ENCODE data around the gene TOX4.
"Not testable (repeated sequence)": the region's sequence is repeated elsewhere in the genome, so short reads cannot be mapped to it uniquely, and the experiment has no call there.

The TOX4 gene

GRCh38 chr14:21476925-21477681 lies at the start of gene TOX4, which contains the start of gene RAB2B:
TOX4 (plus strand) TSS chr14:21477195; CDS start chr14:21477279, 84 bp downstream.
RAB2B (minus strand) TSS chr14:21476959; CDS start chr14:21476872, 87 bp downstream.
- peak within 1 kb of the TSS; percentile 96 for H3K27ac ChIP-seq (ENCODE audit: low read length)
- peak within 1 kb of the TSS; percentile 95 to 99 for H3K4me3 ChIP-seq (ENCODE audit: low read depth in 1 of 2, low read length in 2 of 2)
- H3K4me1 ChIP-seq (ENCODE audit: control insufficient read depth in 1 of 2, insufficient read depth in 2 of 2, low read length in 2 of 2), result peaks cover 4 to 30% of the 10 kb centered on the region in 2 donors
- H3K36me3 ChIP-seq (ENCODE audit: control insufficient read depth in 1 of 2, insufficient read depth in 2 of 2, low read length in 2 of 2), result peaks cover 3 to 24% of the 10 kb centered on the region in 2 donors
- H3K9me3 ChIP-seq (ENCODE audit: control insufficient read depth in 1 of 2, low read length in 2 of 2), result no peaks in the 10 kb centered on the region
- no peaks in the 10 kb centered on the region for H3K27me3 ChIP-seq (ENCODE audit: low read depth, low read length)

- no peaks in the 10 kb centered on the region for H3K27me3 ChIP-seq (ENCODE audit: low read depth, low read length)
- no peaks in the 10 kb centered on the region for H3K4me1 ChIP-seq (ENCODE audit: control insufficient read depth in 1 of 2, insufficient read depth in 2 of 2, low read length in 2 of 2)
- no peaks in the 10 kb centered on the region for H3K9me3 ChIP-seq (ENCODE audit: control insufficient read depth in 1 of 2, low read length in 2 of 2)
- H3K36me3 ChIP-seq (ENCODE audit: control insufficient read depth in 1 of 2, insufficient read depth in 2 of 2, low read length in 2 of 2), result peaks cover 65 to 75% of the 10 kb centered on the region in 2 donors
- no peak overlapping the region for H3K4me3 ChIP-seq (ENCODE audit: low read depth in 1 of 2, low read length in 2 of 2)
- H3K27ac ChIP-seq (ENCODE audit: low read length), result no peak overlapping the region
Measured at GRCh38 chr14:21428930-21429329, 48.1 kb upstream of the TOX4 start.

GRCh38 chr14:21431126-21431525 lies 45.9 kb upstream of the TOX4 start:
- Histone ChIP-seq H3K27ac (ENCODE audit: low read length) (no peak overlapping the region), H3K4me3 (ENCODE audit: low read depth in 1 of 2, low read length in 2 of 2) (no peak overlapping the region), H3K27me3 (ENCODE audit: low read depth, low read length) (no peaks in the 10 kb centered on the region), H3K36me3 (ENCODE audit: control insufficient read depth in 1 of 2, insufficient read depth in 2 of 2, low read length in 2 of 2) (peaks cover 50 to 55% of the 10 kb centered on the region in 2 donors), H3K9me3 (ENCODE audit: control insufficient read depth in 1 of 2, low read length in 2 of 2) (no peaks in the 10 kb centered on the region), H3K4me1 (ENCODE audit: control insufficient read depth in 1 of 2, insufficient read depth in 2 of 2, low read length in 2 of 2) (peaks cover 4 to 13% of the 10 kb centered on the region in 2 donors)

GRCh38 chr14:21436567-21437062 lies 40.4 kb upstream of the TOX4 start:
- Histone ChIP-seq H3K4me3 (ENCODE audit: low read depth in 1 of 2, low read length in 2 of 2) (peak overlapping the region; percentile 58 to 87), H3K27me3 (ENCODE audit: low read depth, low read length) (no peaks in the 10 kb centered on the region), H3K9me3 (ENCODE audit: control insufficient read depth in 1 of 2, low read length in 2 of 2) (no peaks in the 10 kb centered on the region), H3K4me1 (ENCODE audit: control insufficient read depth in 1 of 2, insufficient read depth in 2 of 2, low read length in 2 of 2) (peaks cover 7 to 17% of the 10 kb centered on the region in 2 donors), H3K27ac (ENCODE audit: low read length) (peak overlapping the region; percentile 95), H3K36me3 (ENCODE audit: control insufficient read depth in 1 of 2, insufficient read depth in 2 of 2, low read length in 2 of 2) (peaks cover 0 to 2% of the 10 kb centered on the region in 2 donors)

- Histone ChIP-seq H3K27ac (ENCODE audit: low read length) (peak overlapping the region; percentile 95), H3K4me3 (ENCODE audit: low read depth in 1 of 2, low read length in 2 of 2) (peak overlapping the region; percentile 58 to 87), H3K9me3 (ENCODE audit: control insufficient read depth in 1 of 2, low read length in 2 of 2) (no peaks in the 10 kb centered on the region), H3K4me1 (ENCODE audit: control insufficient read depth in 1 of 2, insufficient read depth in 2 of 2, low read length in 2 of 2) (peaks cover 7 to 17% of the 10 kb centered on the region in 2 donors), H3K27me3 (ENCODE audit: low read depth, low read length) (no peaks in the 10 kb centered on the region), H3K36me3 (ENCODE audit: control insufficient read depth in 1 of 2, insufficient read depth in 2 of 2, low read length in 2 of 2) (no peaks in the 10 kb centered on the region)
Measured at GRCh38 chr14:21437063-21437901, 39.7 kb upstream of the TOX4 start.

GRCh38 chr14:21440859-21441258 lies 36.1 kb upstream of the TOX4 start:
- Histone ChIP-seq H3K36me3 (ENCODE audit: control insufficient read depth in 1 of 2, insufficient read depth in 2 of 2, low read length in 2 of 2) (no peaks in the 10 kb centered on the region), H3K4me3 (ENCODE audit: low read depth in 1 of 2, low read length in 2 of 2) (no peak overlapping the region), H3K27me3 (ENCODE audit: low read depth, low read length) (no peaks in the 10 kb centered on the region), H3K9me3 (ENCODE audit: control insufficient read depth in 1 of 2, low read length in 2 of 2) (no peaks in the 10 kb centered on the region), H3K27ac (ENCODE audit: low read length) (no peak overlapping the region), H3K4me1 (ENCODE audit: control insufficient read depth in 1 of 2, insufficient read depth in 2 of 2, low read length in 2 of 2) (peaks cover 6 to 7% of the 10 kb centered on the region in 2 donors)

GRCh38 chr14:21442657-21443056 lies 34.3 kb upstream of the TOX4 start:
- H3K4me1 ChIP-seq (ENCODE audit: control insufficient read depth in 1 of 2, insufficient read depth in 2 of 2, low read length in 2 of 2); H3K4me3 ChIP-seq (ENCODE audit: low read depth in 1 of 2, low read length in 2 of 2); H3K36me3 ChIP-seq (ENCODE audit: control insufficient read depth in 1 of 2, insufficient read depth in 2 of 2, low read length in 2 of 2); H3K9me3 ChIP-seq (ENCODE audit: control insufficient read depth in 1 of 2, low read length in 2 of 2); H3K27me3 ChIP-seq (ENCODE audit: low read depth, low read length); H3K27ac ChIP-seq (ENCODE audit: low read length): not testable (repeated sequence)

- Histone ChIP-seq H3K4me3 (ENCODE audit: low read depth in 1 of 2, low read length in 2 of 2) (no peak overlapping the region), H3K27me3 (ENCODE audit: low read depth, low read length) (no peaks in the 10 kb centered on the region), H3K9me3 (ENCODE audit: control insufficient read depth in 1 of 2, low read length in 2 of 2) (no peaks in the 10 kb centered on the region), H3K4me1 (ENCODE audit: control insufficient read depth in 1 of 2, insufficient read depth in 2 of 2, low read length in 2 of 2) (peaks cover 3 to 15% of the 10 kb centered on the region in 2 donors), H3K36me3 (ENCODE audit: control insufficient read depth in 1 of 2, insufficient read depth in 2 of 2, low read length in 2 of 2) (no peaks in the 10 kb centered on the region), H3K27ac (ENCODE audit: low read length) (no peak overlapping the region)
Measured at GRCh38 chr14:21449899-21450216, 27.1 kb upstream of the TOX4 start.

GRCh38 chr14:21454843-21455544 lies 22.0 kb upstream of the TOX4 start:
- Histone ChIP-seq H3K4me3 (ENCODE audit: low read depth in 1 of 2, low read length in 2 of 2) (peak overlapping the region; percentile 88 to 93), H3K36me3 (ENCODE audit: control insufficient read depth in 1 of 2, insufficient read depth in 2 of 2, low read length in 2 of 2) (peaks cover 4% of the 10 kb centered on the region in 2 donors), H3K27ac (ENCODE audit: low read length) (peak overlapping the region; percentile 99), H3K9me3 (ENCODE audit: control insufficient read depth in 1 of 2, low read length in 2 of 2) (no peaks in the 10 kb centered on the region), H3K4me1 (ENCODE audit: control insufficient read depth in 1 of 2, insufficient read depth in 2 of 2, low read length in 2 of 2) (peaks cover 7 to 21% of the 10 kb centered on the region in 2 donors), H3K27me3 (ENCODE audit: low read depth, low read length) (no peaks in the 10 kb centered on the region)

- H3K9me3 ChIP-seq (ENCODE audit: control insufficient read depth in 1 of 2, low read length in 2 of 2), result no peaks in the 10 kb centered on the region
- no peaks in the 10 kb centered on the region for H3K27me3 ChIP-seq (ENCODE audit: low read depth, low read length)
- peak overlapping the region; percentile 99 for H3K27ac ChIP-seq (ENCODE audit: low read length)
Measured at GRCh38 chr14:21455592-21455911, 21.4 kb upstream of the TOX4 start.

More at GRCh38 chr14:21455592-21455911, 21.4 kb upstream of the TOX4 start:
- Histone ChIP-seq H3K36me3 (ENCODE audit: control insufficient read depth in 1 of 2, insufficient read depth in 2 of 2, low read length in 2 of 2) (peaks cover 6 to 7% of the 10 kb centered on the region in 2 donors), H3K4me1 (ENCODE audit: control insufficient read depth in 1 of 2, insufficient read depth in 2 of 2, low read length in 2 of 2) (peaks cover 7 to 21% of the 10 kb centered on the region in 2 donors), H3K4me3 (ENCODE audit: low read depth in 1 of 2, low read length in 2 of 2) (peak overlapping the region; percentile 88 to 93)

Measured in muscle layer of duodenum (tissue), 2 donors.